SK-N-SH (cell line): ENCODE data around the gene FAM120B. TPM values are rescaled to one million over a fixed set of nuclear protein-coding genes. Genes with fewer than 3 reads are reported as not detected.

ENCODE experiments used
- CTCF ChIA-PET: fragments of 300-600, 350-600 bp; formaldehyde crosslinking; extraction: SDS; loops from one replicate; lab custom pipeline; 2021; lab: Yijun Ruan, JAX
- POLR2A ChIA-PET: fragments of 350-600 bp; sonication (Branson Sonifier 250); formaldehyde crosslinking; extraction: SDS; loops from one replicate; lab custom pipeline; 2020; ENCODE audit warnings: antibody characterized with exemption, inconsistent platforms; lab: Yijun Ruan, JAX
- DNase-seq: peaks from one replicate; pipeline ENCODE4 v3.0.0; 2012
- H2AFZ ChIP-seq: fragments of 200-600 bp; sonication (generic); 2 replicates; pipeline ENCODE4 v1.8.1; 2016; ENCODE audit warnings: antibody characterized with exemption, mild to moderate bottlenecking, low read depth
- H3F3A ChIP-seq: fragments of 200-600 bp; sonication (generic); replicated peaks from 2 replicates; pipeline ENCODE3; 2016; ENCODE audit warnings: antibody characterized with exemption, mild to moderate bottlenecking; ENCODE audit not compliant: insufficient read depth
- H3K27ac ChIP-seq, 2 experiments: fragments of 200-500 bp in 1 of 2; fragments of 200-600 bp in 1 of 2; sonication (Bioruptor generic) in 1 of 2; sonication (generic), shearing (Covaris generic) in 1 of 2; 2 replicates each; pipeline versions ENCODE4 v1.5.1 to v1.6.1; 2014 to 2016; ENCODE audit warnings: low read depth in 2 of 2, inconsistent platforms in 1 of 2, low read length in 1 of 2, mild to moderate bottlenecking in 1 of 2, mixed read lengths in 1 of 2
- H3K27me3 ChIP-seq: fragments of 200-600 bp; sonication (generic), shearing (Covaris generic); 2 replicates; pipeline ENCODE4 v1.6.1; 2016; ENCODE audit warnings: mixed run types; ENCODE audit not compliant: insufficient read depth
- H3K36me3 ChIP-seq, 2 experiments: fragments of 200-500 bp in 1 of 2; fragments of 200-600 bp in 1 of 2; sonication (Bioruptor generic) in 1 of 2; sonication (generic) in 1 of 2; replicated peaks in 1 of 2; 2 replicates each; pipeline versions ENCODE3 to v1.5.1; 2014 to 2016; ENCODE audit warnings: low read length in 1 of 2, mild to moderate bottlenecking in 1 of 2; ENCODE audit not compliant: insufficient read depth in 2 of 2, control insufficient read depth in 1 of 2
- H3K4me1 ChIP-seq, 2 experiments: fragments of 200-500 bp in 1 of 2; fragments of 200-600 bp in 1 of 2; sonication (Bioruptor generic) in 1 of 2; sonication (generic), shearing (Covaris generic) in 1 of 2; 2 replicates each; pipeline versions ENCODE4 v1.5.1 to v1.6.1; 2014 to 2016; ENCODE audit warnings: low read depth in 1 of 2, low read length in 1 of 2, mixed run types in 1 of 2; ENCODE audit not compliant: insufficient read depth in 2 of 2, control insufficient read depth in 1 of 2
- H3K4me2 ChIP-seq: fragments of 200-600 bp; sonication (generic), shearing (Covaris generic); 2 replicates; pipeline ENCODE4 v1.6.1; 2017; ENCODE audit warnings: mixed run types
- H3K4me3 ChIP-seq, 2 experiments: fragments of 200-500 bp in 1 of 2; fragments of 200-600 bp in 1 of 2; sonication (Bioruptor generic) in 1 of 2; sonication (generic), shearing (Covaris generic) in 1 of 2; 2 replicates each; pipeline versions ENCODE4 v1.5.1 to v1.8.1; 2014 to 2016; ENCODE audit warnings: low read depth in 2 of 2, inconsistent platforms in 1 of 2, low read length in 1 of 2, mild to moderate bottlenecking in 1 of 2, mixed read lengths in 1 of 2, moderate library complexity in 1 of 2
- H3K79me2 ChIP-seq: fragments of 200-600 bp; sonication (generic); 2 replicates; pipeline ENCODE4 v1.8.1; 2017; ENCODE audit warnings: mild to moderate bottlenecking; ENCODE audit not compliant: insufficient read depth
- H3K9ac ChIP-seq: fragments of 200-600 bp; sonication (generic); 2 replicates; pipeline ENCODE4 v1.6.1; 2017; ENCODE audit warnings: mixed run types
- H3K9me2 ChIP-seq: fragments of 200-600 bp; sonication (generic); 2 replicates; pipeline ENCODE4 v1.6.1; 2017; ENCODE audit warnings: mixed run types
- H3K9me3 ChIP-seq: fragments of 200-600 bp; sonication (generic); 2 replicates; pipeline ENCODE4 v1.6.1; 2017; ENCODE audit warnings: mixed run types, mild to moderate bottlenecking, moderate library complexity
- H4K20me1 ChIP-seq: fragments of 200-600 bp; sonication (generic); 2 replicates; pipeline ENCODE4 v1.6.1; 2017; ENCODE audit warnings: mild to moderate bottlenecking, mixed run types; ENCODE audit not compliant: insufficient read depth
- CHD2 ChIP-seq: fragments of 150-350 bp; IDR thresholded peaks from 2 replicates; pipeline ENCODE4 v1.6.1; 2018; ENCODE audit warnings: low read length; ENCODE audit not compliant: partially characterized antibody
- CTCF ChIP-seq: fragments of 200-600 bp; sonication (generic); IDR thresholded peaks from 2 replicates; pipeline ENCODE4 v1.6.1; 2017; ENCODE audit warnings: antibody characterized with exemption, mild to moderate bottlenecking, moderate library complexity
- ELF1 ChIP-seq: IDR thresholded peaks from 2 replicates; pipeline ENCODE4 v1.4.0; 2012
- EZH2phosphoT487 ChIP-seq: fragments of 200-600 bp; sonication (generic); IDR thresholded peaks from 2 replicates; pipeline ENCODE4 v1.6.1; 2017; ENCODE audit warnings: low read depth, mixed run types, mild to moderate bottlenecking, antibody characterized with exemption, moderate library complexity, borderline replicate concordance
- FOSL2 ChIP-seq: IDR thresholded peaks from 2 replicates; pipeline ENCODE4 v1.4.0; 2012; ENCODE audit warnings: low read depth, mild to moderate bottlenecking, moderate library complexity, borderline replicate concordance
- FOXM1 ChIP-seq: IDR thresholded peaks from 2 replicates; pipeline ENCODE4 v1.4.0; 2012; ENCODE audit warnings: low read depth, mild to moderate bottlenecking
- JUND ChIP-seq: IDR thresholded peaks from 2 replicates; pipeline ENCODE4 v1.4.0; 2012
- MAX ChIP-seq: IDR thresholded peaks from 2 replicates; pipeline ENCODE4 v1.4.0; 2012; ENCODE audit warnings: low read depth
- MEF2A ChIP-seq: IDR thresholded peaks from 2 replicates; pipeline ENCODE4 v1.4.0; 2012; ENCODE audit warnings: low read depth, borderline replicate concordance
- NFIC ChIP-seq: IDR thresholded peaks from 2 replicates; pipeline ENCODE4 v1.4.0; 2012; ENCODE audit warnings: borderline replicate concordance
- PBX3 ChIP-seq: IDR thresholded peaks from 2 replicates; pipeline ENCODE4; 2012
- RFX5 ChIP-seq: IDR thresholded peaks from 2 replicates; pipeline ENCODE4 v1.6.1; 2012; ENCODE audit warnings: mild to moderate bottlenecking, improper control_type of control experiment, low read length
- SIN3A ChIP-seq: IDR thresholded peaks from 2 replicates; pipeline ENCODE4 v1.6.1; 2012; ENCODE audit warnings: low read depth, mild to moderate bottlenecking, low read length, moderate library complexity, borderline replicate concordance
- SMC3 ChIP-seq: IDR thresholded peaks from 2 replicates; pipeline ENCODE4 v1.6.1; 2012; ENCODE audit warnings: low read depth, low read length, improper control_type of control experiment
- TEAD4 ChIP-seq: IDR thresholded peaks from 2 replicates; pipeline ENCODE4 v1.4.0; 2012; ENCODE audit warnings: mild to moderate bottlenecking, borderline replicate concordance; ENCODE audit not compliant: insufficient read depth
- USF1 ChIP-seq: IDR thresholded peaks from 2 replicates; pipeline ENCODE4 v1.4.0; 2012; ENCODE audit warnings: low read depth, borderline replicate concordance
- YY1 ChIP-seq: IDR thresholded peaks from 2 replicates; pipeline ENCODE4 v1.4.0; 2012; ENCODE audit warnings: low read depth, mild to moderate bottlenecking
- WGBS: methylation state at CpG from one replicate; pipeline ENCODE4 v1.1.6; 2017; ENCODE audit warnings: low lambda C conversion rate; 5-methylcytosine and 5-hydroxymethylcytosine counted together
- polyA plus RNA-seq, 3 experiments: library from polyadenylated mRNA; depleted of rRNA; stranded (reverse); fragments of >200 nt; gene quantifications; 2 replicates each; pipeline ENCODE4 v1.2.3, GENCODE V29; 2012

Gene FAM120B
- polyA plus RNA-seq, 1 of the 3 experiments (the other 2 are of a cell fraction), result 7.7 TPM

GRCh38 chr6:170366248-170366960 is 59.8 kb downstream of the FAM120B start:
- ChIA-PET CTCF (interaction anchor here (0.8 to 1.4 kb wide), 5 partner anchors 26 to 576 kb away, joined by 3 to 4 read pairs (median 4); no protein-coding TSS in a partner anchor), POLR2A (no interaction called here)
- no peaks in the 10 kb centered on the region for H3K27me3 ChIP-seq
- peak overlapping the region in 1 of 2 experiments; percentile 76; a peak in 2 of 4 replicates for H3K27ac ChIP-seq
- no peaks in the 10 kb centered on the region for H3F3A ChIP-seq
- H3K4me3 ChIP-seq, result no peak overlapping the region
- peaks cover 9 to 46% of the 10 kb centered on the region in 2 experiments for H3K36me3 ChIP-seq
- no peaks in the 10 kb centered on the region for H4K20me1 ChIP-seq
- no peaks in the 10 kb centered on the region for H3K79me2 ChIP-seq
- H3K4me2 ChIP-seq, result no peak overlapping the region
- H3K4me1 ChIP-seq, result peaks cover 0 to 25% of the 10 kb centered on the region in 2 experiments; a peak in 2 of 4 replicates
- H2AFZ ChIP-seq, result no peak overlapping the region
- no peaks in the 10 kb centered on the region for H3K9me2 ChIP-seq
- DNase-seq, result peak; percentile 37
- WGBS, result 97% methylated on average over 11 of the region's 11 CpGs
- no peak overlapping the region for H3K9ac ChIP-seq
- TF ChIP-seq MEF2A, result no peak
- no peak for TF ChIP-seq FOSL2
- TF ChIP-seq NFIC, result no peak
- no peak for TF ChIP-seq FOXM1
- TF ChIP-seq PBX3, result no peak
- TF ChIP-seq JUND, result no peak
- TF ChIP-seq ELF1, result no peak
- TF ChIP-seq MAX, result no peak
- no peak for TF ChIP-seq SMC3
- TF ChIP-seq TEAD4, result no peak
- TF ChIP-seq YY1, result no peak
- no peak for TF ChIP-seq EZH2phosphoT487
- no peak for TF ChIP-seq CTCF
- TF ChIP-seq CHD2, result no peak
- TF ChIP-seq USF1, result no peak
- no peak for TF ChIP-seq RFX5
- TF ChIP-seq SIN3A, result no peak
- no peaks in the 10 kb centered on the region for H3K9me3 ChIP-seq
